Measurements from ENCODE around the gene ZNF407.

ZNF407 gene

GRCh38 chr18:74766251-74766650, 168.6 kb downstream of the ZNF407 start:
- no peak overlapping the region for H3K4me3 ChIP-seq (ENCODE audit: low read depth, low read length)
- TF ChIP-seq CTCF (IDR thresholded peaks at IDR 0.05; ENCODE audit: low read depth, low read length, missing control alignments), result no peak
- DNase-seq (ENCODE audit: low read depth), result no peak

DNA sequence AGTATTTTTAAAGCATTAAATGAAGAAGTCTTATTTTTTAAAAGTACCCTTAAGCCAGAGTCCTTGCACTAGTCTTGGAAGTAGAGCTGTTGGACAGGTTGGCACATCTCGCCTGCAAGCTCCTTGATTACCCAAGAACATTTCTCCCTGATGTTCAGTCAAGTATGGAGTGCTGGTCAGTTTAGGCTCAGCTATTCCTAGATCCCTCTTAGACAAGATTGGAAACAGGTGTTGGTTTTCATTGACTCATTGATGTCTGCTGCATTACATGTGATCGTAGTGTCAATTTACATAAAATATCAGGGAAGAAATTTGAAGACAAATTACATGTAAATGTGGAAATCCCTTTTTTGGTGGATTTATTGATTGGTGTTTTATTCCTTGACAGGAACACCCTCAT, 170.4 kb downstream of the ZNF407 start:
- TF ChIP-seq CTCF (IDR thresholded peaks at IDR 0.05; ENCODE audit: low read depth, low read length, missing control alignments), result no peak
- no peak overlapping the region for H3K4me3 ChIP-seq (ENCODE audit: low read depth, low read length)
- no peak for DNase-seq (ENCODE audit: low read depth)

- peak; percentile 37 for DNase-seq (ENCODE audit: low read depth)
- H3K4me3 ChIP-seq (ENCODE audit: low read depth, low read length), result no peak overlapping the region
- TF ChIP-seq CTCF (IDR thresholded peaks at IDR 0.05; ENCODE audit: low read depth, low read length, missing control alignments), result no peak
Measured at GRCh38 chr18:74773171-74773624, 175.5 kb downstream of the ZNF407 start.

DNA sequence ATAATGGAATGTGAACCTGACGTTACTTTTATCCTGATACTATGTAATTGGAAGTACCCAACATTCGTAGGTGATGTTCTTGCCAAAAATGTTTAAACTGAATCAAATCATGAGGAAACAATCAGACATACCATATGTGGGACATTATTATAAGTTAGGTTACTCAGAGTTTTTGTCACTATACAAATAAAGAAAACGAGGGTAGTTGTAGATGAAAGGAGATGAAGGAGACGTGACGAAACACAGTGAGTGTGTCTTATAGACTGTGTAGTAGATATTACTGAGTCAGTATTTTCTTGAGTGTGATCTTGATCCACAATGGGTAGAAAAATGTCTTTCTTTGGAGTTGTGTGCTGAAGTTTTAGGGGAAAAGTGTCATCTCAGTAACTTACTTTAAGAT, 176.8 kb downstream of the ZNF407 start:
- H3K4me3 ChIP-seq (ENCODE audit: low read depth, low read length), result no peak overlapping the region
- no peak for TF ChIP-seq CTCF (IDR thresholded peaks at IDR 0.05; ENCODE audit: low read depth, low read length, missing control alignments)
- DNase-seq (ENCODE audit: low read depth), result no peak

GRCh38 chr18:74775239-74775638, 177.6 kb downstream of the ZNF407 start:
- DNase-seq (ENCODE audit: low read depth), result no peak
- H3K4me3 ChIP-seq (ENCODE audit: low read depth, low read length), result no peak overlapping the region
- no peak for TF ChIP-seq CTCF (IDR thresholded peaks at IDR 0.05; ENCODE audit: low read depth, low read length, missing control alignments)

DNA sequence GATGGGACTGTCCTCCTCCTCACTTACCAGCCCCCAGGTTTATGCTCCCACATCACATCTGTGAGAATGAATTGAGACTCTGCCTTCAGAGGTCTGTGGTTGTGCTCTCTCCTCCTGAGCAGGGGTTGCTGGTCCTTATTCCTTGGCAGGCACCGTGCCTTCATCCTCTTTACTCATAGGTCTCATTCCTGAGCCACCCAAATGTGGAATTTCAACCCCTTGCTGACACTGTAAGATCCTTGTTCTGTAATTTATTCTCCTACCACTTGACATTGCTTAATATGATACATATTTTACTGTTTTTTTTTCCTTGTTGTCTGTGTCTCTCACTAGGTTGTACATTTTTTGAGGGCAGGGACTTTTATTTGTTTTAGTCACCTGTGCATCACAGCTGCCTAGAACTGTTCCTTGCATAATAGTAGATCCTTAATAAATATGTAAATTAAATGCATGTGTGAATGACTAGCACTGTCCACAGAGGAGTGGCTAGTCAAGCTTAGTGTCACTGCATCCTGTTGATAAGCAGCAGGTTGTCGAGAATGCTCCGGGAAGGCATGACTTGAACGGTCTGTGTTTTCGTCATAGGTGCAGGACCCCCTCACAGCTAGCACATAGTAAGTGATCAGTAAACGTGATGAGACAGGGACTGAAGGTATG, 180.6 kb downstream of the ZNF407 start:
- TF ChIP-seq CTCF (IDR thresholded peaks at IDR 0.05; ENCODE audit: low read depth, low read length, missing control alignments), result no peak
- no peak for DNase-seq (ENCODE audit: low read depth)

DNA sequence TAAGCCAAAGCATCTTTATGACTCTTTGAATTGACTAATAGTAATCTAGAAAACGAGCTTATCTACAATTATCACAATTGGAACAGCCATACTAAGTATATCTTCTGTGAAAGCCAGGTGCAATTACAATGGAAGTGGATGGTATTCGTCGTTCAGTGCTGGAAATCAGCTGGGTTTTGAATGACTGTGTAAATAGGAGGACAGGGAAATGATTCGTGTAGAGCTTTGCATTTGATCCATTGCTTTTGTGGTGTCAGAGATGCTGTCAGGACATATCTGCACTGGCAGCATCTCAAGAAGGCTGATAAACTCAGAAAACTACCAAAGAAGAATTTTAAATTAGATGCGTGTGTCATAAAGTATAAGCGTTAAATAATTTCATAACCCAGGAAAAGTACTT, 187.1 kb downstream of the ZNF407 start:
- no peak for DNase-seq (ENCODE audit: low read depth)
- no peak for TF ChIP-seq CTCF (IDR thresholded peaks at IDR 0.05; ENCODE audit: low read depth, low read length, missing control alignments)
- no peak overlapping the region for H3K4me3 ChIP-seq (ENCODE audit: low read depth, low read length)

More for the DNA sequence above, 180.6 kb downstream of the ZNF407 start:
- no peak overlapping the region for H3K4me3 ChIP-seq (ENCODE audit: low read depth, low read length)
